Measurements from ENCODE around the gene IDNK. TPM values are rescaled to one million over a fixed set of nuclear protein-coding genes. Genes with fewer than 3 reads are reported as not detected.
A peak's percentile ranks its signal among the peaks of the same experiment; 100 is the strongest.

Gene IDNK
- total RNA-seq, 1 experiment from 2014 or later, result 3.3 TPM

DNA sequence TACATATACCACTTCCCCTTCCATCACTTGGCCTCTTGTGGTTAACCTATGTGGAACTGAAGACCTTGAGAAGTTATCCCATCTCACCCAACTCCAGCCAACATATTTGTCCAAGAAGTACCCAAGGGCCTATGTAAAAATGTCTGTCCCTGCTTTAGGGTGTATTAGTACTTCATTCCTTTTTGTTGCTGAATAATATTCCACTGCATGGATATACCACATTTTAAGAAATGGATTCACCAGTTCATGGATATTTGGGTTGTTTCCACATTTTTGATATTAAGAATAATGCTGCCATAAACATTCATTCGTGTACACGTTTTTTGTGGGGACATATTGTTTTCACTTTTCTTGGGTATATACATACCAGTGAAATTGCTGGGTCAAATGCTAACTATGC, 28.6 kb downstream of the IDNK start (continued):
- no peak for TF ChIP-seq CBX3 (IDR thresholded peaks at IDR 0.05; ENCODE audit: low read depth)
- no peak for TF ChIP-seq EZH2 (IDR thresholded peaks at IDR 0.05)
- TF ChIP-seq RAD21 (IDR thresholded peaks at IDR 0.05; ENCODE audit: low read depth), result no peak
- TF ChIP-seq, protein P1, sequence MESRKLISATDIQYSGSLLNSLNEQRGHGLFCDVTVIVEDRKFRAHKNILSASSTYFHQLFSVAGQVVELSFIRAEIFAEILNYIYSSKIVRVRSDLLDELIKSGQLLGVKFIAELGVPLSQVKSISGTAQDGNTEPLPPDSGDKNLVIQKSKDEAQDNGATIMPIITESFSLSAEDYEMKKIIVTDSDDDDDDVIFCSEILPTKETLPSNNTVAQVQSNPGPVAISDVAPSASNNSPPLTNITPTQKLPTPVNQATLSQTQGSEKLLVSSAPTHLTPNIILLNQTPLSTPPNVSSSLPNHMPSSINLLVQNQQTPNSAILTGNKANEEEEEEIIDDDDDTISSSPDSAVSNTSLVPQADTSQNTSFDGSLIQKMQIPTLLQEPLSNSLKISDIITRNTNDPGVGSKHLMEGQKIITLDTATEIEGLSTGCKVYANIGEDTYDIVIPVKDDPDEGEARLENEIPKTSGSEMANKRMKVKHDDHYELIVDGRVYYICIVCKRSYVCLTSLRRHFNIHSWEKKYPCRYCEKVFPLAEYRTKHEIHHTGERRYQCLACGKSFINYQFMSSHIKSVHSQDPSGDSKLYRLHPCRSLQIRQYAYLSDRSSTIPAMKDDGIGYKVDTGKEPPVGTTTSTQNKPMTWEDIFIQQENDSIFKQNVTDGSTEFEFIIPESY (IDR thresholded peaks at IDR 0.05; ENCODE audit: extremely low read depth, insufficient replicate concordance, low read length), result no peak

DNA sequence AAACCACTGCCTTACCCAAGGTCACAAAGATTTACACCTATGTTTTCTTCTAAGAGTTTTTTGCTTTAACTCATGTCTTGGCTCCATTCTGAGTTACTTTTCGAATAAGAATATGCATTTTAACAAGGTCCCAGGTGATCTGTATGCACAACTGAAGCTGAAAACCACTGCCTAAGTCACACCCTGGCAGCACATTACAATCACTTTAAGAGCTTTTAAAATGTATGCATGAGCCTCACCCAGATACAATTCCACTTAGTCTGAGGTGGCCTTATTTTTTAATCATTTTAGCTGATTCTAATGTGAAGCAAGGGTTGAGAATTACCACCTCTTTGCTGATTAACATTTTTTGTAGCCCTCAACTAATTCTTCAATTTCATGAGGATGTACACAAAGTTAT, 29.5 kb downstream of the IDNK start:
- TSS peak; percentile 4 for BruUV-seq (replicated peaks)
- Histone ChIP-seq H3K79me2 (ENCODE audit: insufficient read depth, low read length) (peaks cover 5% of the 10 kb centered on the region; the same call in 1 of the 2 replicates), H2AFZ (ENCODE audit: low read depth, low read length, poor library complexity, severe bottlenecking) (no peak overlapping the region), H3K36me3 (ENCODE audit: control insufficient read depth in 1 of 2, insufficient read depth in 2 of 2, low read length in 2 of 2) (peaks cover 17 to 33% of the 10 kb centered on the region in 2 experiments), H3K9me3 (ENCODE audit: control insufficient read depth in 1 of 2, insufficient read depth in 1 of 2, low read depth in 1 of 2, low read length in 2 of 2) (no peaks in the 10 kb centered on the region), H3K9me2 (ENCODE audit: insufficient read depth) (no peaks in the 10 kb centered on the region), H4K20me1 (ENCODE audit: insufficient read depth) (0 out of 2 replicates have a peak, but pooled peaks cover 4% of the 10 kb centered on the region), H3K27ac (ENCODE audit: low read depth, low read length) (no peak overlapping the region), H3K4me2 (ENCODE audit: low read length) (no peak overlapping the region), H3K9ac (ENCODE audit: low read length) (no peak overlapping the region), H3K27me3 (ENCODE audit: insufficient read depth, low read length) (no peaks in the 10 kb centered on the region), H3K4me1 (ENCODE audit: control insufficient read depth in 1 of 2, insufficient read depth in 2 of 2, low read length in 2 of 2) (no peaks in the 10 kb centered on the region), H3K4me3 (replicated peaks in 1 of 2; ENCODE audit: low read depth in 1 of 2, low read length in 2 of 2) (no peak overlapping the region)
- ChIA-PET RAD21 (ENCODE audit: low non-redundant PET in 1 of 2, low total read pairs in 2 of 2, uncharacterized antibody in 2 of 2, unreplicated experiment in 2 of 2) (no interaction called here), POLR2A (no interaction called here), CTCF (no interaction called here)
- ATAC-seq (no peak), DNase-seq (ENCODE audit: low read depth, low spot score) (no peak)
- intact Hi-C loops (cut with micrococcal nuclease), result no loop called here
- no peak for TF ChIP-seq RAD21 (IDR thresholded peaks at IDR 0.05; ENCODE audit: low read depth)
- TF ChIP-seq, protein P2, sequence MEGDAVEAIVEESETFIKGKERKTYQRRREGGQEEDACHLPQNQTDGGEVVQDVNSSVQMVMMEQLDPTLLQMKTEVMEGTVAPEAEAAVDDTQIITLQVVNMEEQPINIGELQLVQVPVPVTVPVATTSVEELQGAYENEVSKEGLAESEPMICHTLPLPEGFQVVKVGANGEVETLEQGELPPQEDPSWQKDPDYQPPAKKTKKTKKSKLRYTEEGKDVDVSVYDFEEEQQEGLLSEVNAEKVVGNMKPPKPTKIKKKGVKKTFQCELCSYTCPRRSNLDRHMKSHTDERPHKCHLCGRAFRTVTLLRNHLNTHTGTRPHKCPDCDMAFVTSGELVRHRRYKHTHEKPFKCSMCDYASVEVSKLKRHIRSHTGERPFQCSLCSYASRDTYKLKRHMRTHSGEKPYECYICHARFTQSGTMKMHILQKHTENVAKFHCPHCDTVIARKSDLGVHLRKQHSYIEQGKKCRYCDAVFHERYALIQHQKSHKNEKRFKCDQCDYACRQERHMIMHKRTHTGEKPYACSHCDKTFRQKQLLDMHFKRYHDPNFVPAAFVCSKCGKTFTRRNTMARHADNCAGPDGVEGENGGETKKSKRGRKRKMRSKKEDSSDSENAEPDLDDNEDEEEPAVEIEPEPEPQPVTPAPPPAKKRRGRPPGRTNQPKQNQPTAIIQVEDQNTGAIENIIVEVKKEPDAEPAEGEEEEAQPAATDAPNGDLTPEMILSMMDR (IDR thresholded peaks at IDR 0.05 in 2 of 3, conservative IDR thresholded peaks at IDR 0.05 in 1 of 3; ENCODE audit: borderline replicate concordance in 1 of 3, insufficient read depth in 1 of 3, low read depth in 2 of 3, low read length in 2 of 3), result no peak
- TF ChIP-seq, protein P3, sequence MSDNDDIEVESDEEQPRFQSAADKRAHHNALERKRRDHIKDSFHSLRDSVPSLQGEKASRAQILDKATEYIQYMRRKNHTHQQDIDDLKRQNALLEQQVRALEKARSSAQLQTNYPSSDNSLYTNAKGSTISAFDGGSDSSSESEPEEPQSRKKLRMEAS (IDR thresholded peaks at IDR 0.05), result no peak
- TF ChIP-seq SP1 (IDR thresholded peaks at IDR 0.05; ENCODE audit: low read depth), result no peak
- TF ChIP-seq, protein P4, sequence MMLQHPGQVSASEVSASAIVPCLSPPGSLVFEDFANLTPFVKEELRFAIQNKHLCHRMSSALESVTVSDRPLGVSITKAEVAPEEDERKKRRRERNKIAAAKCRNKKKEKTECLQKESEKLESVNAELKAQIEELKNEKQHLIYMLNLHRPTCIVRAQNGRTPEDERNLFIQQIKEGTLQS (IDR thresholded peaks at IDR 0.05), result no peak
- TF ChIP-seq ZNF274 (IDR thresholded peaks at IDR 0.05; ENCODE audit: low read depth, low read length), result no peak
- TF ChIP-seq EZH2phosphoT487 (IDR thresholded peaks at IDR 0.05; ENCODE audit: borderline replicate concordance), result no peak
- TF ChIP-seq ZFX (IDR thresholded peaks at IDR 0.05), result no peak
- TF ChIP-seq FOSL1 (IDR thresholded peaks at IDR 0.05; ENCODE audit: low read depth), result no peak
- no peak for TF ChIP-seq JUND (IDR thresholded peaks at IDR 0.05)
- TF ChIP-seq TCF7L2 (IDR thresholded peaks at IDR 0.05; ENCODE audit: borderline replicate concordance, extremely low read depth, insufficient read depth, insufficient read length), result no peak
- no peak for TF ChIP-seq ELF1 (IDR thresholded peaks at IDR 0.05; ENCODE audit: borderline replicate concordance, low read depth)
- TF ChIP-seq EZH2 (IDR thresholded peaks at IDR 0.05), result no peak
- no peak for TF ChIP-seq SIN3A (IDR thresholded peaks at IDR 0.05; ENCODE audit: low read depth)
- no peak for TF ChIP-seq POLR2AphosphoS5 (IDR thresholded peaks at IDR 0.05; ENCODE audit: low read depth, low read length)
- TF ChIP-seq, protein P1 (IDR thresholded peaks at IDR 0.05; ENCODE audit: extremely low read depth, insufficient replicate concordance, low read length), result no peak
- no peak for TF ChIP-seq YY1 (IDR thresholded peaks at IDR 0.05; ENCODE audit: extremely low read depth, insufficient replicate concordance, low read depth, low read length)
- no peak for TF ChIP-seq CEBPB (IDR thresholded peaks at IDR 0.05; ENCODE audit: low read depth)

Measured in HCT116 (cell line).